ENCODE data around the gene ZNF24. TPM values are rescaled to one million over a fixed set of nuclear protein-coding genes. Genes with fewer than 3 reads are reported as not detected.

The ZNF24 gene
- total RNA-seq, 1 experiment from 2014 or later, result 56.3 TPM

GRCh38 chr18:35322486-35323458, 21.4 kb downstream of the ZNF24 start:
- no peak for TF ChIP-seq CTCF (IDR thresholded peaks at IDR 0.05; ENCODE audit: unreplicated experiment)
- Mint-ChIP-seq H3K36me3 (ENCODE audit: insufficient read depth, unreplicated experiment) (no peaks in the 10 kb centered on the region), H3K27me3 (ENCODE audit: unreplicated experiment) (no peaks in the 10 kb centered on the region), H3K9me3 (ENCODE audit: low read depth, unreplicated experiment) (peaks cover 9% of the 10 kb centered on the region), H3K4me1 (ENCODE audit: low read depth, unreplicated experiment) (no peaks in the 10 kb centered on the region), H3K4me3 (ENCODE audit: low read depth, unreplicated experiment) (no peak overlapping the region), H3K27ac (ENCODE audit: unreplicated experiment) (no peak overlapping the region)
- no peak for DNase-seq
- intact Hi-C loops (cut with micrococcal nuclease; ENCODE audit: unreplicated experiment), result no loop called here
- CTCF ChIA-PET, result interaction anchor here (1.5 kb wide), 1 partner anchor 32 kb away, joined by 3 read pairs; no protein-coding TSS in a partner anchor
- no TSS peak for BruUV-seq (replicated peaks)

GRCh38 chr18:35311496-35311895, 32.7 kb downstream of the ZNF24 start:
- TF ChIP-seq CTCF (IDR thresholded peaks at IDR 0.05; ENCODE audit: unreplicated experiment), result no peak
- Mint-ChIP-seq H3K9me3 (ENCODE audit: low read depth, unreplicated experiment) (peaks cover 28% of the 10 kb centered on the region), H3K27me3 (ENCODE audit: unreplicated experiment) (no peaks in the 10 kb centered on the region), H3K36me3 (ENCODE audit: insufficient read depth, unreplicated experiment) (peaks cover 9% of the 10 kb centered on the region), H3K4me3 (ENCODE audit: low read depth, unreplicated experiment) (no peak overlapping the region), H3K27ac (ENCODE audit: unreplicated experiment) (no peak overlapping the region), H3K4me1 (ENCODE audit: low read depth, unreplicated experiment) (no peaks in the 10 kb centered on the region)
- intact Hi-C loops (cut with micrococcal nuclease; ENCODE audit: unreplicated experiment), result no loop called here
- CTCF ChIA-PET, result no interaction called here
- no peak for DNase-seq
- BruUV-seq (replicated peaks), result no TSS peak

- no peaks in the 10 kb centered on the region for H3K27me3 Mint-ChIP-seq (ENCODE audit: unreplicated experiment)
- intact Hi-C loops (cut with micrococcal nuclease; ENCODE audit: unreplicated experiment), result no loop called here
- CTCF ChIA-PET, result no interaction called here
Measured at GRCh38 chr18:35306588-35307250, 37.5 kb downstream of the ZNF24 start.

GRCh38 chr18:35303610-35304009, 40.6 kb downstream of the ZNF24 start:
- intact Hi-C loops (cut with micrococcal nuclease; ENCODE audit: unreplicated experiment), result no loop called here
- no peak overlapping the region for H3K4me3 Mint-ChIP-seq (ENCODE audit: low read depth, unreplicated experiment)
- no peak overlapping the region for H3K27ac Mint-ChIP-seq (ENCODE audit: unreplicated experiment)
- no peak for DNase-seq
- BruUV-seq (replicated peaks), result no TSS peak
- peaks cover 22% of the 10 kb centered on the region for H3K9me3 Mint-ChIP-seq (ENCODE audit: low read depth, unreplicated experiment)
- H3K4me1 Mint-ChIP-seq (ENCODE audit: low read depth, unreplicated experiment), result no peaks in the 10 kb centered on the region
- TF ChIP-seq CTCF (IDR thresholded peaks at IDR 0.05; ENCODE audit: unreplicated experiment), result no peak
- H3K36me3 Mint-ChIP-seq (ENCODE audit: insufficient read depth, unreplicated experiment), result peaks cover 16% of the 10 kb centered on the region
- CTCF ChIA-PET, result no interaction called here
- no peaks in the 10 kb centered on the region for H3K27me3 Mint-ChIP-seq (ENCODE audit: unreplicated experiment)

More at GRCh38 chr18:35306588-35307250, 37.5 kb downstream of the ZNF24 start:
- TF ChIP-seq CTCF (IDR thresholded peaks at IDR 0.05; ENCODE audit: unreplicated experiment), result no peak
- no peak overlapping the region for H3K4me3 Mint-ChIP-seq (ENCODE audit: low read depth, unreplicated experiment)
- no peak for DNase-seq
- no TSS peak for BruUV-seq (replicated peaks)
- no peaks in the 10 kb centered on the region for H3K4me1 Mint-ChIP-seq (ENCODE audit: low read depth, unreplicated experiment)
- peaks cover 16% of the 10 kb centered on the region for H3K36me3 Mint-ChIP-seq (ENCODE audit: insufficient read depth, unreplicated experiment)
- peaks cover 24% of the 10 kb centered on the region for H3K9me3 Mint-ChIP-seq (ENCODE audit: low read depth, unreplicated experiment)
- no peak overlapping the region for H3K27ac Mint-ChIP-seq (ENCODE audit: unreplicated experiment)
